Stomach (tissue), 4 donors: ENCODE data around the gene GSDME.

ENCODE experiments used
- CTCF ChIP-seq, 7 experiments: fragments of 450-650 bp in 4 of 7; fragments of 200-600 bp in 3 of 7; sonication (generic) in 3 of 7; IDR thresholded peaks; one replicate each; pipeline ENCODE4 v1.5.1; 2016 to 2019; ENCODE audit warnings: antibody characterized with exemption in 7 of 7, control low read depth in 2 of 7, mild to moderate bottlenecking in 1 of 7
- EP300 ChIP-seq: sonication (generic); formaldehyde crosslinking; IDR thresholded peaks from one replicate; pipeline ENCODE4 v1.6.1; 2017; ENCODE audit warnings: antibody characterized with exemption
- POLR2A ChIP-seq, 4 donors: fragments of 450-650 bp; IDR thresholded peaks; one replicate each; pipeline ENCODE4 v1.6.1; 2016; ENCODE audit warnings: antibody characterized with exemption in 4 of 4, control low read depth in 2 of 4, mild to moderate bottlenecking in 1 of 4, moderate library complexity in 1 of 4
- POLR2AphosphoS5 ChIP-seq, 3 donors: sonication (generic); formaldehyde crosslinking; IDR thresholded peaks; one replicate each; pipeline ENCODE4 v1.6.1; 2016; ENCODE audit warnings: antibody characterized with exemption in 3 of 3

GRCh38 chr7:24728121-24728500 is 29.2 kb downstream of the GSDME start:
- no peak for TF ChIP-seq POLR2A (IDR thresholded peaks at IDR 0.05)
- no peak for TF ChIP-seq CTCF (IDR thresholded peaks at IDR 0.05)
- no peak for TF ChIP-seq POLR2AphosphoS5 (IDR thresholded peaks at IDR 0.05)
- no peak for TF ChIP-seq EP300
